Astrocyte (in vitro differentiated cells and primary cell): Measurements from ENCODE around the gene PPM1L. TPM values are rescaled to one million over a fixed set of nuclear protein-coding genes. Genes with fewer than 3 reads are reported as not detected.

Experiments
- DNase-seq: peaks from one replicate; pipeline ENCODE4 v3.0.0-alpha.2; 2010; ENCODE audit warnings: low read depth
- FAIRE-seq: peaks from 2 replicates; lab custom pipeline; 2011; peaks lifted over from hg19 to GRCh38; lab: Jason Lieb, UNC
- H2AFZ ChIP-seq: 2 replicates; pipeline ENCODE4 v1.6.0; 2012; ENCODE audit warnings: low read depth, low read length, inconsistent platforms
- H3K27ac ChIP-seq: 2 replicates; pipeline ENCODE4 v1.5.1; 2011; ENCODE audit warnings: low read depth, low read length, inconsistent platforms
- H3K27me3 ChIP-seq: 2 replicates; pipeline ENCODE4 v1.6.0; 2011; ENCODE audit warnings: low read length, inconsistent platforms; ENCODE audit not compliant: insufficient read depth
- H3K36me3 ChIP-seq: 2 replicates; pipeline ENCODE4 v1.5.1; 2011; ENCODE audit warnings: low read length, inconsistent platforms; ENCODE audit not compliant: insufficient read depth
- H3K4me1 ChIP-seq: 2 replicates; pipeline ENCODE4 v1.5.1; 2011; ENCODE audit warnings: low read length, inconsistent platforms; ENCODE audit not compliant: insufficient read depth
- H3K4me2 ChIP-seq: 2 replicates; pipeline ENCODE4 v1.6.0; 2012; ENCODE audit warnings: low read length, inconsistent platforms
- H3K4me3 ChIP-seq: 2 replicates; pipeline ENCODE4 v1.5.1; 2011; ENCODE audit warnings: low read depth, mild to moderate bottlenecking, low read length, inconsistent platforms; ENCODE audit not compliant: insufficient read depth
- H3K79me2 ChIP-seq: 2 replicates; pipeline ENCODE4 v1.6.0; 2012; ENCODE audit warnings: mild to moderate bottlenecking, low read length, inconsistent platforms; ENCODE audit not compliant: insufficient read depth
- H3K9ac ChIP-seq: 2 replicates; pipeline ENCODE4 v1.6.0; 2012; ENCODE audit warnings: mild to moderate bottlenecking, low read length, inconsistent platforms
- H3K9me3 ChIP-seq: 2 replicates; pipeline ENCODE4 v1.5.1; 2012; ENCODE audit warnings: low read depth, mild to moderate bottlenecking, low read length, inconsistent platforms; ENCODE audit not compliant: insufficient read depth
- H4K20me1 ChIP-seq: 2 replicates; pipeline ENCODE4 v1.6.0; 2012; ENCODE audit warnings: low read length, inconsistent platforms; ENCODE audit not compliant: insufficient read depth
- H3K27ac Mint-ChIP-seq: one replicate; pipeline ENCODE4 v1.8.0; 2021; ENCODE audit warnings: mild to moderate bottlenecking, mixed read lengths; ENCODE audit not compliant: unreplicated experiment
- H3K27me3 Mint-ChIP-seq: one replicate; pipeline ENCODE4 v1.8.0; 2021; ENCODE audit warnings: low read depth, mixed read lengths; ENCODE audit not compliant: unreplicated experiment
- H3K36me3 Mint-ChIP-seq: one replicate; pipeline ENCODE4 v1.8.0; 2021; ENCODE audit warnings: low read depth, mixed read lengths; ENCODE audit not compliant: unreplicated experiment
- H3K4me1 Mint-ChIP-seq: one replicate; pipeline ENCODE4 v1.8.0; 2021; ENCODE audit warnings: low read depth, mixed read lengths; ENCODE audit not compliant: unreplicated experiment
- H3K4me3 Mint-ChIP-seq: one replicate; pipeline ENCODE4 v1.8.0; 2021; ENCODE audit warnings: mild to moderate bottlenecking, moderate library complexity, mixed read lengths; ENCODE audit not compliant: unreplicated experiment
- H3K9me3 Mint-ChIP-seq: one replicate; pipeline ENCODE4 v1.8.0; 2021; ENCODE audit warnings: mild to moderate bottlenecking, mixed read lengths; ENCODE audit not compliant: unreplicated experiment
- EZH2 ChIP-seq: IDR thresholded peaks from 2 replicates; pipeline ENCODE4 v1.6.1; 2012; ENCODE audit warnings: mild to moderate bottlenecking, low read length, inconsistent platforms; ENCODE audit not compliant: insufficient read depth
- total RNA-seq: library from RNA; stranded (reverse); gene quantifications from 2 replicates; pipeline ENCODE4 v1.2.1, GENCODE V29; 2021
- TF ChIP-seq, protein P1 (sequence below): IDR thresholded peaks from 2 replicates; pipeline ENCODE4 v1.5.1; 2011; ENCODE audit warnings: low read depth, mild to moderate bottlenecking, inconsistent platforms, low read length, moderate library complexity; ENCODE audit not compliant: insufficient read depth

PPM1L gene
- total RNA-seq, 1 donor from 2014 or later: 6.3 TPM

DNA sequence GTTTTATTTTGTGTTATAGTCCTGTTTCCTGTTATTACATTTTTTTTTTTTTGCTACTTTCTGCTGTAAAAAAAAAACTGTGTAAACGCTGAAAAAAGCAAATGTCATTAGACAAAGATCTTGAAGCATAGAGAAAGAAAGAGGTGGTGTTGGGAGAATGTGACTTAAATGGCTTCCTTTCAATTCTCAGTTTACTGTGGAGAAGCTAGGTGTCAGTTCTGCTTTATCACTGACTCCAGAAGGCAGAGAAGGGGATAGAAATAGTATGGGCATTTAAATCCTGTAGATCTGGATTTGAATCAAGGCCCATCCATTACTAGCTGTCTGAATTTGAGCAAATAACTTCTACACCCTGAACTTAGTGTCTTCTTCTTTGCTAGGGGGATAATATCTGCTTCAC, 23.0 kb downstream of the PPM1L start:
- Mint-ChIP-seq H3K9me3 (no peaks in the 10 kb centered on the region), H3K4me3 (no peak overlapping the region), H3K27me3 (no peaks in the 10 kb centered on the region), H3K36me3 (no peaks in the 10 kb centered on the region), H3K27ac (no peak overlapping the region), H3K4me1 (no peaks in the 10 kb centered on the region)
- no peak for TF ChIP-seq EZH2
- TF ChIP-seq, protein P1, sequence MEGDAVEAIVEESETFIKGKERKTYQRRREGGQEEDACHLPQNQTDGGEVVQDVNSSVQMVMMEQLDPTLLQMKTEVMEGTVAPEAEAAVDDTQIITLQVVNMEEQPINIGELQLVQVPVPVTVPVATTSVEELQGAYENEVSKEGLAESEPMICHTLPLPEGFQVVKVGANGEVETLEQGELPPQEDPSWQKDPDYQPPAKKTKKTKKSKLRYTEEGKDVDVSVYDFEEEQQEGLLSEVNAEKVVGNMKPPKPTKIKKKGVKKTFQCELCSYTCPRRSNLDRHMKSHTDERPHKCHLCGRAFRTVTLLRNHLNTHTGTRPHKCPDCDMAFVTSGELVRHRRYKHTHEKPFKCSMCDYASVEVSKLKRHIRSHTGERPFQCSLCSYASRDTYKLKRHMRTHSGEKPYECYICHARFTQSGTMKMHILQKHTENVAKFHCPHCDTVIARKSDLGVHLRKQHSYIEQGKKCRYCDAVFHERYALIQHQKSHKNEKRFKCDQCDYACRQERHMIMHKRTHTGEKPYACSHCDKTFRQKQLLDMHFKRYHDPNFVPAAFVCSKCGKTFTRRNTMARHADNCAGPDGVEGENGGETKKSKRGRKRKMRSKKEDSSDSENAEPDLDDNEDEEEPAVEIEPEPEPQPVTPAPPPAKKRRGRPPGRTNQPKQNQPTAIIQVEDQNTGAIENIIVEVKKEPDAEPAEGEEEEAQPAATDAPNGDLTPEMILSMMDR: no peak
- Histone ChIP-seq H3K36me3 (no peaks in the 10 kb centered on the region), H3K4me2 (no peak overlapping the region), H3K27ac (no peak overlapping the region), H3K4me1 (no peaks in the 10 kb centered on the region), H3K79me2 (no peaks in the 10 kb centered on the region), H3K27me3 (no peaks in the 10 kb centered on the region), H3K4me3 (no peak overlapping the region), H3K9me3 (no peaks in the 10 kb centered on the region), H4K20me1 (no peaks in the 10 kb centered on the region), H2AFZ (no peak overlapping the region), H3K9ac (no peak overlapping the region)
- DNase-seq (no peak), FAIRE-seq (no peak)

DNA sequence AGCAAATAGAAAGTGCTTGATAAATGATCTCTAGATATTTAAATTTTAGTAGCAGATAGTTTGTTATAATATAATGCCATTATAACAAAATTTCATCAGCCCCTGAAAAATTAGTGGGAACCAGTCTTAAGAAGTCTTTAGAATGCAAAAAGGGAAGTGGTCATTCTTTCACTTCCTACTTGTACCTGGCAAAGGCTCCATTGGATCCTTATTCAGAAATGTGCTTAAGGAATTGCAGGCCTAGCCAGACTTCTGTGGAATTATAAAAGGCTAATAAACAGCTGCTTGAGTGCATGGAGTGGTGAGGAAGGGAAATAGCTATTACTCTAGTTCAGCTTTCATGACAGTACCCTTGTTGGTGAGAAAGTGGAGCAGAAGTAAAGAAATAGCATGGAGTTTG, 24.2 kb downstream of the PPM1L start:
- Histone ChIP-seq H3K4me3 (no peak overlapping the region), H3K4me1 (no peaks in the 10 kb centered on the region), H4K20me1 (no peaks in the 10 kb centered on the region), H3K9ac (no peak overlapping the region), H3K9me3 (no peaks in the 10 kb centered on the region), H3K27ac (no peak overlapping the region), H2AFZ (no peak overlapping the region), H3K79me2 (no peaks in the 10 kb centered on the region), H3K36me3 (no peaks in the 10 kb centered on the region), H3K4me2 (no peak overlapping the region), H3K27me3 (no peaks in the 10 kb centered on the region)
- TF ChIP-seq, protein P1: no peak
- no peak for TF ChIP-seq EZH2
- Mint-ChIP-seq H3K36me3 (no peaks in the 10 kb centered on the region), H3K4me3 (no peak overlapping the region), H3K9me3 (no peaks in the 10 kb centered on the region), H3K4me1 (no peaks in the 10 kb centered on the region), H3K27me3 (no peaks in the 10 kb centered on the region), H3K27ac (no peak overlapping the region)
- FAIRE-seq (no peak), DNase-seq (no peak)

DNA sequence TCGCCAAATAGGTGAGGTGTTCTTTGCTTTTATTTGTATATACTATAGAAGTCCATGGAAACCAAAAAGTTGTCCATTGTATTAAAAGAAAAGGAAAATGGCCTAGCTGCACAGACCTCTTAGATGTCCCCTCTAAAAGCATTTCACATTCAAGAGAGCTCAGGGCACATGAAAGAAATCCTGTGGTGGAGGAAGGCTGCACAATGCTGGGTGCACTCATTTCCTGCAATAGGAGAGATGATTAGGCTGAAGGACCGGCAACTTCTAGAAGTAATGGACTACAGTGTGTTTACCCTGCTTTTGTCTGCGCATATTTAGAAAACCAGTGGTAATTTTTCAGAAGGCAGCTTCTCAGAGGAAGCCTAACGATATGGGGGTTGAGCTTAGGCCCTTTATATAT, 25.4 kb downstream of the PPM1L start:
- no peak for FAIRE-seq
- no peak for TF ChIP-seq EZH2
- TF ChIP-seq, protein P1: no peak
- H3K27me3 ChIP-seq: no peaks in the 10 kb centered on the region
- Mint-ChIP-seq H3K36me3 (no peaks in the 10 kb centered on the region), H3K27me3 (no peaks in the 10 kb centered on the region), H3K27ac (no peak overlapping the region), H3K9me3 (peaks cover 2% of the 10 kb centered on the region), H3K4me1 (no peaks in the 10 kb centered on the region), H3K4me3 (no peak overlapping the region)
- no peaks in the 10 kb centered on the region for H4K20me1 ChIP-seq
- H3K79me2 ChIP-seq: no peaks in the 10 kb centered on the region
- no peaks in the 10 kb centered on the region for H3K36me3 ChIP-seq
- H3K4me2 ChIP-seq: no peak overlapping the region
- no peak overlapping the region for H3K27ac ChIP-seq
- H3K4me1 ChIP-seq: no peaks in the 10 kb centered on the region
- H3K4me3 ChIP-seq: no peak overlapping the region
- no peak for DNase-seq
- no peak overlapping the region for H2AFZ ChIP-seq
- no peak overlapping the region for H3K9ac ChIP-seq
- H3K9me3 ChIP-seq: no peaks in the 10 kb centered on the region
